Esophagus muscularis mucosa (tissue), 4 donors: ENCODE data around the gene TIPRL. TPM values are rescaled to one million over a fixed set of nuclear protein-coding genes. Genes with fewer than 3 reads are reported as not detected.

Experiments used
- DNase-seq: peaks from one replicate; pipeline ENCODE4 v3.0.0-alpha.2; 2017; ENCODE audit errors: extremely low spot score
- H3K27ac ChIP-seq, 4 donors: fragments of 200-600 bp; sonication (generic); replicated peaks in 1 of 4; 1 replicate in 3 of 4; 2 replicates in 1 of 4; pipeline ENCODE4 v1.5.1; 2016 to 2019; ENCODE audit warnings: mild to moderate bottlenecking in 1 of 4
- H3K27me3 ChIP-seq, 4 donors: fragments of 200-600 bp; sonication (generic); one replicate each; pipeline versions ENCODE4 v1.5.1 to v1.6.0; 2016 to 2019
- H3K36me3 ChIP-seq, 4 donors: fragments of 200-600 bp; sonication (generic); one replicate each; pipeline ENCODE4 v1.5.1; 2016 to 2019
- H3K4me1 ChIP-seq, 4 donors: fragments of 200-600 bp; sonication (generic); one replicate each; pipeline ENCODE4 v1.5.1; 2016 to 2019
- H3K4me3 ChIP-seq, 4 donors: fragments of 200-600 bp; sonication (generic); 1 replicate in 2 of 4; 2 replicates in 2 of 4; pipeline ENCODE4 v1.5.1; 2016 to 2019; ENCODE audit warnings: mild to moderate bottlenecking in 4 of 4, moderate library complexity in 1 of 4
- H3K9me3 ChIP-seq, 4 donors: fragments of 200-600 bp; sonication (generic); 1 replicate in 3 of 4; 2 replicates in 1 of 4; pipeline ENCODE4 v1.5.1; 2016 to 2019
- EP300 ChIP-seq: sonication (generic); formaldehyde crosslinking; IDR thresholded peaks from one replicate; pipeline ENCODE4 v1.6.1; 2017; ENCODE audit warnings: antibody characterized with exemption
- POLR2A ChIP-seq: fragments of 450-650 bp; IDR thresholded peaks from one replicate; pipeline ENCODE4 v1.6.1; 2017; ENCODE audit warnings: antibody characterized with exemption, moderate library complexity, mild to moderate bottlenecking, low read depth
- POLR2AphosphoS5 ChIP-seq, 2 donors: sonication (generic); formaldehyde crosslinking; IDR thresholded peaks; one replicate each; pipeline ENCODE4 v1.6.1; 2017; ENCODE audit warnings: antibody characterized with exemption in 2 of 2
- WGBS: methylation state at CpG from one replicate; pipeline ENCODE4 v1.1.5; 2018; 5-methylcytosine and 5-hydroxymethylcytosine counted together
- intact Hi-C: fragments of 100-400 bp; cut with DNase I; formaldehyde crosslinking; loops from one replicate; pipeline ENCODE4 v1.15.1; 2023
- total RNA-seq, 4 donors: library from RNA; depleted of rRNA; stranded (reverse); fragments of >200 nt; gene quantifications; one replicate each; pipeline versions ENCODE4 v1.1.0 to v1.2.1, GENCODE V29; 2016
- TF ChIP-seq, protein P1 (sequence below), 3 experiments: fragments of 200-600 bp in 2 of 3; fragments of 450-650 bp in 1 of 3; sonication (generic) in 2 of 3; IDR thresholded peaks; one replicate each; pipeline ENCODE4 v1.5.1; 2017 to 2019; ENCODE audit warnings: antibody characterized with exemption in 3 of 3, mild to moderate bottlenecking in 2 of 3, moderate library complexity in 1 of 3

Gene TIPRL
- total RNA-seq, 4 donors from 2014 or later: 19.0 to 25.7 (median 23.5) TPM

DNA sequence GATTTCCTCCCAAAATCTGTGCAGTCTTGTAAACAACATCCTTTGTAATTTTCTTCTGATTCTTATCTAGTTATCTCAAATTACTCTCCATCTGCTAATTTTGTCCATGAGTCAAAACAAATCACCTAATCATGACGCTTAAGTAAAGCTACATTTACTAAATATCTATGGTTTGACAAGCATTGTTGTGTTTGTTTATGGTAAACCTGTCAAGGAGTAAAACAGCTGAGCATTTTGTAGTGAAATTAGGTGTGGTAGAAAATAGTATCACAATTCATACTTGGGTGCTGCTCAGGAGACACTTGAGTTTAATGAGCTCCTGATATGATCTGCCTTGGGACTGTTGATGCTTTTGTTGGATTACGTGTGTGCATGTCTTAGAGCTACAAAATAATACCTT is 11.6 kb downstream of the TIPRL start:
- DNase-seq: no peak
- Histone ChIP-seq H3K4me1 (no peaks in the 10 kb centered on the region), H3K36me3 (peaks cover 13 to 87% (median 53%) of the 10 kb centered on the region in 4 donors), H3K27me3 (no peaks in the 10 kb centered on the region), H3K27ac (no peak overlapping the region), H3K9me3 (no peaks in the 10 kb centered on the region), H3K4me3 (no peak overlapping the region)
- intact Hi-C loops: no loop called here
- TF ChIP-seq POLR2A (no peak), POLR2AphosphoS5 (IDR thresholded peaks at IDR 0.05) (no peak), EP300 (no peak)
- TF ChIP-seq, protein P1, sequence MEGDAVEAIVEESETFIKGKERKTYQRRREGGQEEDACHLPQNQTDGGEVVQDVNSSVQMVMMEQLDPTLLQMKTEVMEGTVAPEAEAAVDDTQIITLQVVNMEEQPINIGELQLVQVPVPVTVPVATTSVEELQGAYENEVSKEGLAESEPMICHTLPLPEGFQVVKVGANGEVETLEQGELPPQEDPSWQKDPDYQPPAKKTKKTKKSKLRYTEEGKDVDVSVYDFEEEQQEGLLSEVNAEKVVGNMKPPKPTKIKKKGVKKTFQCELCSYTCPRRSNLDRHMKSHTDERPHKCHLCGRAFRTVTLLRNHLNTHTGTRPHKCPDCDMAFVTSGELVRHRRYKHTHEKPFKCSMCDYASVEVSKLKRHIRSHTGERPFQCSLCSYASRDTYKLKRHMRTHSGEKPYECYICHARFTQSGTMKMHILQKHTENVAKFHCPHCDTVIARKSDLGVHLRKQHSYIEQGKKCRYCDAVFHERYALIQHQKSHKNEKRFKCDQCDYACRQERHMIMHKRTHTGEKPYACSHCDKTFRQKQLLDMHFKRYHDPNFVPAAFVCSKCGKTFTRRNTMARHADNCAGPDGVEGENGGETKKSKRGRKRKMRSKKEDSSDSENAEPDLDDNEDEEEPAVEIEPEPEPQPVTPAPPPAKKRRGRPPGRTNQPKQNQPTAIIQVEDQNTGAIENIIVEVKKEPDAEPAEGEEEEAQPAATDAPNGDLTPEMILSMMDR (IDR thresholded peaks at IDR 0.05): no peak
- 86% methylated on average over 2 of the region's 2 CpGs for WGBS

DNA sequence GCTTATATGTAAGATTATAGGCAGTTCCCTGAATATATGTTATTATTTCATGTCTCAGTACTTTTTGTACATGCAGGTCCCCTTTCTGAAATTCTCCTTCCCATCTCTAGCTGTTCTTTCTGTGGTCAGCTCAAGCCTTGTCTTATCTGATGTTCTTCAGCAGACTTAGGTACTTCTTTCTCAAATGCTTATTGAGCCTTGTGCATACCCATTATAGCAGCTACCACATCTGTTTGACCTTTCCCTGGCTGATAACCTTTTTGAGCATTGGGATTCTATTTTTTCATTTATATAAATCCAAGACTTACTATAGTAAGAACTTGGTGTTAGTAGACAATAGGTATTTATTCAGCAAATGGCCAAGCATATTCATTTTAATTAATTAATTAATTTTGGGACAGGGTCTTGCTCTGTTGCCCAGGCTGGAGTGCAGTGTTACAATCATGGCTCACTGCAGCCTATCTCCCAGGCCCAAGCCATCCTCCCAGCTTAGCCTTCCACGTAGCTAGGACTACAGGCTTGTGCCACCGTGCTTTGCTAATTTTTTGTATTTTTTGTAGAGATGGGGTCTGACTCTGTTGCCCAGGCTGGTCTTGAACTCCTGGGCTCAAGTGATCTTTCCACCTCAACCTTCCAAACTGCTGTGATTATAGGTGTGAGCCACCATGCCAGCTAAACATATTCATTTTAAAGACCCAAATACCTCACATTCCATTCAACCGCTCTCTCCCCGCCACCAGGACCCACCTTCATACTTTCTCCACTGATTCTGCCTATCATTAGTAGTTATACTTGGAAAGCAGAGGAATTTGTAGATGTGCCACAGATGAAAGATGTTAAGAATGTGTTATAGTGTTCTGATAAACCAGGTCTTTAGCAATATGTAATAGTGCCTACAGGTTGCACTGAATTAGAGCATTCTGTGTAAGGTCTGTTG is 16.7 kb downstream of the TIPRL start:
- 100% methylated on average over 4 of the region's 4 CpGs for WGBS
- no peaks in the 10 kb centered on the region for H3K9me3 ChIP-seq
- intact Hi-C loops: no loop called here
- DNase-seq: no peak
- no peaks in the 10 kb centered on the region for H3K4me1 ChIP-seq
- no peak overlapping the region for H3K27ac ChIP-seq
- peaks cover 22 to 83% (median 54%) of the 10 kb centered on the region in 4 donors for H3K36me3 ChIP-seq
- TF ChIP-seq EP300 (no peak), POLR2A (no peak), POLR2AphosphoS5 (IDR thresholded peaks at IDR 0.05) (no peak)
- TF ChIP-seq, protein P1 (IDR thresholded peaks at IDR 0.05): no peak
- H3K4me3 ChIP-seq: no peak overlapping the region
- H3K27me3 ChIP-seq: no peaks in the 10 kb centered on the region

DNA sequence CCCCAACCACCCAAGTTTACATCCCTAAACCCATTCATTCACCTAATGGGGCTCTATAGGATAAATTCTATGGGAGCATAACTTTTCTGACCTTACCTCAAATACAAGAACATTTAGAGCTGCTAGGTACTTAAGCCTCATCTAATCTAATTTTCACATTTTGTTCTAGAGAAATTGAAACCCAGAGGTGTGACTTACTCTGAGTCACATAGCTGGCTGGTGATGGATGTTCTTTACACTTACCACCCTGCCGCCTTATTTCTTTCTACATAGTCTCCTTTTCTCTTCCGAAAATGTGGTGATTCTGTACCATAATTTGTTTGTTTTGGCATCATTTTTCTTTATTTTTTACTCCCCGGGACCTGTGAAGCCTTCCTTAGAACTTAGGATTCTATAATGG is 20.3 kb downstream of the TIPRL start:
- H3K27me3 ChIP-seq: no peaks in the 10 kb centered on the region
- no peak for TF ChIP-seq EP300
- no peak for TF ChIP-seq POLR2AphosphoS5 (IDR thresholded peaks at IDR 0.05)
- TF ChIP-seq, protein P1 (IDR thresholded peaks at IDR 0.05): no peak
- TF ChIP-seq POLR2A: no peak
- intact Hi-C loops: no loop called here

DNA sequence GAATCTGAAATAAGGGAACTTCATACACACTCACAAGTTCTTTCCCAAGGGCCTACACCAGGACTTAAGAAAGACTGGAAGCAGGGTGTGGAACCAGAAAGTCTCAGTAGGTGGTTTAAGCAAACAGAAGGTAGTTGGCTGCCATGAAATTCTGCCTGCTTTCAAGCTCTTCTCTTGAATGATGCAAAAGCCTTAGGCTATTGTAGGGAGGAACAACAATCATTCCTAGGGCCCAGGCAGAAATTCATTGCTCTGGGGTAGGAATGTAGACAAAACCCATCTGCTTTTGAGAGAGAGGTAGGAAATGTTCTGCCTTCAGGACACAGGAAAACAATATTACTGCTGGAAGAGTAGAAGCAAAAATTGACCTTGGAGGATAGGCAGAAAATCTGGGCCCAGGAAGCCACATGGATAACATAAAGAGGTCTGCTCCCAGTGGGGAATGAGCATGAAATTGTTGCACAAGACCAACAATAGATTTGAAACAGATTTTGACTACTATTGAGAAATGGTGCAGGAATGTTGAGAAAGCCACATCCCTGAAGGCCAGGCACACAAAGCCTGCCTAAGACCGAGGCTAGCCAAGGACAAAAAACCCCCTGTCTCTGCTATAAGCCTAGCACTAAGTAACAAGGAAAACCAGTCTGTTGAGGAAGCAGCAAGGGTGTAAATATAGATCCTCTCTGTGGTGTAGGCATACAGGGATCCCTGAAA is 24.3 kb downstream of the TIPRL start:
- Histone ChIP-seq H3K9me3 (no peaks in the 10 kb centered on the region), H3K4me3 (no peak overlapping the region), H3K27me3 (no peaks in the 10 kb centered on the region), H3K27ac (no peak overlapping the region), H3K4me1 (no peaks in the 10 kb centered on the region), H3K36me3 (peaks cover 6 to 44% (median 29%) of the 10 kb centered on the region in 4 donors)
- 75% methylated on average over 1 of the region's 1 CpG for WGBS
- no peak for DNase-seq
- intact Hi-C loops: no loop called here
- no peak for TF ChIP-seq EP300
- TF ChIP-seq, protein P1 (IDR thresholded peaks at IDR 0.05): no peak
- TF ChIP-seq POLR2AphosphoS5 (IDR thresholded peaks at IDR 0.05): peak in 1 of 2 donors; percentile 38
- TF ChIP-seq POLR2A: no peak

More for the DNA sequence above, 20.3 kb downstream of the TIPRL start:
- H3K4me1 ChIP-seq: no peaks in the 10 kb centered on the region
- WGBS: 57% methylated on average over 3 of the region's 3 CpGs
- DNase-seq: no peak
- no peak overlapping the region for H3K27ac ChIP-seq
- H3K36me3 ChIP-seq: peaks cover 6 to 80% (median 51%) of the 10 kb centered on the region in 4 donors
- no peaks in the 10 kb centered on the region for H3K9me3 ChIP-seq
- no peak overlapping the region for H3K4me3 ChIP-seq
